Measurements from ENCODE around the gene ZNF536. TPM values are rescaled to one million over a fixed set of nuclear protein-coding genes. Genes with fewer than 3 reads are reported as not detected.

ZNF536 gene
- total and polyA plus RNA-seq, 2 donors (not counting 3 experiments of a cell fraction or from before 2014, with no cell fraction given) = not detected

DNA sequence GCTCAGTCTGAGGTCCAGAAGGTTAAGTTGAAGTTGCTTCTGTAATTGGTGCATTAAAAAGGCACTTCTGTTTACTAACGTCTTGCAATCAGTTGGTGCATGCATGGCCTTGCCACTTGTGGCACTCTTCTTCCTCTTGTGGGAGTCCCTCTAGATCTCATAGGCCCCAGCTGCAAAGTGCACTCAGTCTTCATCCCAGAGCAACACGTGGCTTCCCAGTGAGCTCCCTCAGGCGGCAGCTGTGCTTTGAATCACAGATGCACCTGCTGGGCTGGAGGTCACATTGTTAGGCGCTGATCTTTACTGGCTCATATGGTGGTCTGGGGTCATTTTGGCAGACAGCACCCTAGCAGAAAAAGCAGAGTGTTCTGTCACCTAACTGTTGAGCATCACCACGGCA lies 215.7 kb downstream of the ZNF536 start:
- Histone ChIP-seq H3K27ac (ENCODE audit: insufficient read depth, low read depth, low read length) (no peak overlapping the region), H4K20me1 (replicated peaks; ENCODE audit: control insufficient read depth, extremely low read depth, insufficient read depth, low read length) (no peaks in the 10 kb centered on the region), H2AFZ (ENCODE audit: low read depth, low read length) (no peak overlapping the region), H3K36me3 (ENCODE audit: control insufficient read depth in 2 of 2, extremely low read depth in 1 of 2, insufficient read depth in 2 of 2, low read length in 2 of 2) (no peaks in the 10 kb centered on the region), H3K4me1 (ENCODE audit: control insufficient read depth, extremely low read depth, insufficient read depth, low read length) (no peaks in the 10 kb centered on the region), H3K4me2 (ENCODE audit: insufficient read depth, low read length) (no peak overlapping the region), H3K9ac (replicated peaks; ENCODE audit: extremely low read depth, insufficient read depth, low read length) (no peak overlapping the region), H3K9me1 (replicated peaks; ENCODE audit: control insufficient read depth, extremely low read depth, insufficient read depth, low read length) (no peaks in the 10 kb centered on the region), H3K27me3 (ENCODE audit: control insufficient read depth in 2 of 2, insufficient read depth in 2 of 2, low read length in 2 of 2) (no peaks in the 10 kb centered on the region), H3K79me2 (ENCODE audit: control insufficient read depth, insufficient read depth, low read length) (no peaks in the 10 kb centered on the region), H3K4me3 (replicated peaks in 1 of 3; ENCODE audit: insufficient read depth in 1 of 3, low read depth in 1 of 3, low read length in 3 of 3) (no peak overlapping the region), H3K9me3 (replicated peaks; ENCODE audit: control insufficient read depth, insufficient read depth, low read length) (no peaks in the 10 kb centered on the region)
- FAIRE-seq (no peak), DNase-seq (ENCODE audit: low read depth, low spot score) (no peak)
- ChIA-PET POLR2A (no interaction called here), CTCF (no interaction called here)
- dilution Hi-C loops (cut with MboI; ENCODE audit: extremely low pct_ligation_motif_present, low sequenced_read_pairs) (no loop called here), intact Hi-C loops (cut with micrococcal nuclease) (no loop called here)
- BruUV-seq (replicated peaks) = no TSS peak
- TF ChIP-seq POLR2AphosphoS5 (IDR thresholded peaks at IDR 0.05; ENCODE audit: insufficient read depth, low read depth, low read length) (no peak), JUN (IDR thresholded peaks at IDR 0.05; ENCODE audit: borderline replicate concordance, insufficient read depth, insufficient read length, low read depth) (no peak), MYC (IDR thresholded peaks at IDR 0.05; ENCODE audit: low read depth, low read length) (no peak), FOS (IDR thresholded peaks at IDR 0.05; ENCODE audit: borderline replicate concordance, insufficient read depth, low read length) (no peak), GATA2 (IDR thresholded peaks at IDR 0.05; ENCODE audit: insufficient read depth, insufficient read length, low read depth, low read length) (no peak), EZH2 (IDR thresholded peaks at IDR 0.05; ENCODE audit: borderline replicate concordance, low read depth, low read length, severe bottlenecking) (no peak), POLR2A (IDR thresholded peaks at IDR 0.05; ENCODE audit: low read depth, low read length) (no peak)
- TF ChIP-seq, protein P1, sequence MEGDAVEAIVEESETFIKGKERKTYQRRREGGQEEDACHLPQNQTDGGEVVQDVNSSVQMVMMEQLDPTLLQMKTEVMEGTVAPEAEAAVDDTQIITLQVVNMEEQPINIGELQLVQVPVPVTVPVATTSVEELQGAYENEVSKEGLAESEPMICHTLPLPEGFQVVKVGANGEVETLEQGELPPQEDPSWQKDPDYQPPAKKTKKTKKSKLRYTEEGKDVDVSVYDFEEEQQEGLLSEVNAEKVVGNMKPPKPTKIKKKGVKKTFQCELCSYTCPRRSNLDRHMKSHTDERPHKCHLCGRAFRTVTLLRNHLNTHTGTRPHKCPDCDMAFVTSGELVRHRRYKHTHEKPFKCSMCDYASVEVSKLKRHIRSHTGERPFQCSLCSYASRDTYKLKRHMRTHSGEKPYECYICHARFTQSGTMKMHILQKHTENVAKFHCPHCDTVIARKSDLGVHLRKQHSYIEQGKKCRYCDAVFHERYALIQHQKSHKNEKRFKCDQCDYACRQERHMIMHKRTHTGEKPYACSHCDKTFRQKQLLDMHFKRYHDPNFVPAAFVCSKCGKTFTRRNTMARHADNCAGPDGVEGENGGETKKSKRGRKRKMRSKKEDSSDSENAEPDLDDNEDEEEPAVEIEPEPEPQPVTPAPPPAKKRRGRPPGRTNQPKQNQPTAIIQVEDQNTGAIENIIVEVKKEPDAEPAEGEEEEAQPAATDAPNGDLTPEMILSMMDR (IDR thresholded peaks at IDR 0.05; ENCODE audit: extremely low read depth in 1 of 2, insufficient read depth in 1 of 2, low read depth in 1 of 2, low read length in 2 of 2) = no peak
- TF ChIP-seq, protein P2, sequence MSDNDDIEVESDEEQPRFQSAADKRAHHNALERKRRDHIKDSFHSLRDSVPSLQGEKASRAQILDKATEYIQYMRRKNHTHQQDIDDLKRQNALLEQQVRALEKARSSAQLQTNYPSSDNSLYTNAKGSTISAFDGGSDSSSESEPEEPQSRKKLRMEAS (IDR thresholded peaks at IDR 0.05; ENCODE audit: insufficient read depth, insufficient read length) = no peak
